GM23338 (cell line): ENCODE measurements around the gene HRH3. TPM values are rescaled to one million over a fixed set of nuclear protein-coding genes. Genes with fewer than 3 reads are reported as not detected.

Experiments used
- ATAC-seq: fragments of 200-7000 bp; cut with Tn5 transposase; 3 replicates; pipeline ENCODE4 v1.9.1; 2020
- DNase-seq: peaks from one replicate; pipeline ENCODE4 v3.0.0-alpha.2; 2015; ENCODE audit warnings: low spot score
- H2AFZ ChIP-seq: fragments of 200-600 bp; sonication (generic); 2 replicates; pipeline ENCODE4 v1.8.0; 2016; ENCODE audit warnings: antibody characterized with exemption, mild to moderate bottlenecking, moderate library complexity
- H3F3A ChIP-seq: fragments of 200-600 bp; sonication (generic); replicated peaks from 2 replicates; pipeline ENCODE4 v1.8.0; 2017; ENCODE audit warnings: antibody characterized with exemption, mixed run types, low read depth
- H3K27ac ChIP-seq: fragments of 200-600 bp; sonication (generic); 2 replicates; pipeline ENCODE4 v1.6.1; 2016; ENCODE audit warnings: low read depth
- H3K27me3 ChIP-seq: fragments of 200-600 bp; sonication (generic); 2 replicates; pipeline ENCODE4 v1.8.0; 2016; ENCODE audit warnings: mild to moderate bottlenecking, mixed run types, moderate library complexity; ENCODE audit not compliant: insufficient read depth
- H3K36me3 ChIP-seq: fragments of 200-600 bp; sonication (generic); 2 replicates; pipeline ENCODE4 v1.8.0; 2016; ENCODE audit warnings: mild to moderate bottlenecking; ENCODE audit not compliant: insufficient read depth
- H3K4me1 ChIP-seq: fragments of 200-600 bp; sonication (generic); 2 replicates; pipeline ENCODE4 v1.8.0; 2016; ENCODE audit warnings: mild to moderate bottlenecking, moderate library complexity; ENCODE audit not compliant: insufficient read depth
- H3K4me2 ChIP-seq: fragments of 200-600 bp; sonication (generic); 2 replicates; pipeline ENCODE4 v1.7.1; 2017; ENCODE audit warnings: mixed run types
- H3K4me3 ChIP-seq: fragments of 200-600 bp; sonication (generic); 2 replicates; pipeline ENCODE4 v1.6.1; 2016; ENCODE audit warnings: mixed run types
- H3K79me2 ChIP-seq: fragments of 200-600 bp; sonication (generic); replicated peaks from 2 replicates; pipeline ENCODE4 v1.8.0; 2017; ENCODE audit warnings: mild to moderate bottlenecking; ENCODE audit not compliant: insufficient read depth
- H3K9me2 ChIP-seq: fragments of 200-600 bp; sonication (generic); 2 replicates; pipeline ENCODE4 v1.8.0; 2017; ENCODE audit not compliant: insufficient read depth
- H4K20me1 ChIP-seq: fragments of 200-600 bp; sonication (generic); replicated peaks from 2 replicates; pipeline ENCODE4 v1.8.0; 2017; ENCODE audit warnings: mild to moderate bottlenecking; ENCODE audit not compliant: insufficient read depth
- H3K27ac Mint-ChIP-seq: 2 replicates; pipeline ENCODE4 v1.8.0; 2020; ENCODE audit warnings: inconsistent platforms, mild to moderate bottlenecking, moderate library complexity, mixed read lengths
- H3K27me3 Mint-ChIP-seq: 3 replicates; pipeline ENCODE4 v1.8.0; 2022; ENCODE audit warnings: low read depth, mild to moderate bottlenecking, moderate library complexity, mixed read lengths, inconsistent platforms; ENCODE audit not compliant: insufficient read depth, poor library complexity
- H3K36me3 Mint-ChIP-seq: 3 replicates; pipeline ENCODE4 v1.8.0; 2021; ENCODE audit warnings: low read depth, mild to moderate bottlenecking, inconsistent platforms, moderate library complexity, mixed read lengths
- H3K4me1 Mint-ChIP-seq: 3 replicates; pipeline ENCODE4 v1.8.0; 2020; ENCODE audit warnings: mild to moderate bottlenecking, inconsistent platforms, mixed read lengths
- H3K4me3 Mint-ChIP-seq: 3 replicates; pipeline ENCODE4 v1.8.0; 2021; ENCODE audit warnings: moderate library complexity, mild to moderate bottlenecking, inconsistent platforms, mixed read lengths
- H3K9me3 Mint-ChIP-seq: 3 replicates; pipeline ENCODE4 v1.8.0; 2020; ENCODE audit warnings: moderate library complexity, mild to moderate bottlenecking, inconsistent platforms, mixed read lengths
- CREB1 ChIP-seq: fragments of 250-450 bp; sonication (Bioruptor Pico); IDR thresholded peaks from 2 replicates; pipeline ENCODE4 v1.5.0; 2020; ENCODE audit warnings: low read depth, mild to moderate bottlenecking, moderate library complexity
- ETS1 ChIP-seq: IDR thresholded peaks from 2 replicates; pipeline ENCODE4 v1.6.1; 2016; ENCODE audit warnings: antibody characterized with exemption
- EZH2 ChIP-seq: fragments of 200-600 bp; sonication (generic); IDR thresholded peaks from one replicate; pipeline ENCODE4 v1.8.0; 2017; ENCODE audit warnings: antibody characterized with exemption, mild to moderate bottlenecking, low read depth; ENCODE audit not compliant: unreplicated experiment
- EZH2phosphoT487 ChIP-seq: fragments of 200-600 bp; sonication (generic); IDR thresholded peaks from one replicate; pipeline ENCODE4 v1.8.1; 2018; ENCODE audit warnings: antibody characterized with exemption; ENCODE audit not compliant: unreplicated experiment
- JUNB ChIP-seq: IDR thresholded peaks from one replicate; pipeline ENCODE4 v1.6.1; 2016; ENCODE audit warnings: antibody characterized with exemption; ENCODE audit not compliant: unreplicated experiment
- NANOG ChIP-seq: IDR thresholded peaks from 2 replicates; pipeline ENCODE4 v1.6.1; 2016; ENCODE audit warnings: antibody characterized with exemption, borderline replicate concordance
- POLR2AphosphoS5 ChIP-seq: IDR thresholded peaks from 2 replicates; pipeline ENCODE4 v1.6.1; 2016; ENCODE audit warnings: antibody characterized with exemption, low read depth
- STAT1 ChIP-seq: IDR thresholded peaks from one replicate; pipeline ENCODE4 v1.6.1; 2016; ENCODE audit warnings: antibody characterized with exemption; ENCODE audit not compliant: unreplicated experiment
- ZNF114 ChIP-seq: fragments of 250-450 bp; sonication (Bioruptor Pico); IDR thresholded peaks from 2 replicates; pipeline ENCODE4 v1.5.0; 2020; ENCODE audit warnings: mild to moderate bottlenecking, moderate library complexity
- ZNF331 ChIP-seq: fragments of 250-450 bp; sonication (Bioruptor Pico); IDR thresholded peaks from 2 replicates; pipeline ENCODE4 v1.5.0; 2020; ENCODE audit warnings: low read depth, mild to moderate bottlenecking, moderate library complexity
- ZNF462 ChIP-seq: fragments of 250-450 bp; sonication (Bioruptor Pico); IDR thresholded peaks from 2 replicates; pipeline ENCODE4 v1.5.0; 2020; ENCODE audit warnings: mild to moderate bottlenecking, moderate library complexity
- polyA plus RNA-seq: library from polyadenylated mRNA; unstranded; fragments of >200 nt; fragmentation: Nextera tagmentation; extraction: Ambion mirVana; gene quantifications from 2 replicates; pipeline ENCODE4 v1.2.1, GENCODE V29; 2016
- total RNA-seq: library from RNA; depleted of rRNA; stranded (reverse); fragments of >200 nt; shearing (Covaris generic); gene quantifications from 2 replicates; pipeline ENCODE4 v1.2.3, GENCODE V29; 2014
- TF ChIP-seq, protein P1 (sequence below): IDR thresholded peaks from one replicate; pipeline ENCODE4 v1.6.1; 2018; ENCODE audit warnings: antibody characterized with exemption; ENCODE audit not compliant: unreplicated experiment
- TF ChIP-seq, protein P2 (sequence below), 2 experiments: fragments of 200-600 bp in 1 of 2; sonication (generic) in 1 of 2; conservative IDR thresholded peaks; 2 replicates each; pipeline versions ENCODE4 v1.5.1 to v1.6.1; 2016 to 2017; ENCODE audit warnings: antibody characterized with exemption in 2 of 2, low read depth in 2 of 2, mild to moderate bottlenecking in 2 of 2, moderate library complexity in 1 of 2

The HRH3 gene
- total and polyA plus RNA-seq, 2 experiments from 2014 or later, result 1.5 to 5.2 TPM

- TF ChIP-seq ZNF331 (CRISPR knock-in tag), result no peak
- no peak for TF ChIP-seq EZH2phosphoT487
- no peak for TF ChIP-seq ZNF114 (CRISPR knock-in tag)
- TF ChIP-seq, protein P1, sequence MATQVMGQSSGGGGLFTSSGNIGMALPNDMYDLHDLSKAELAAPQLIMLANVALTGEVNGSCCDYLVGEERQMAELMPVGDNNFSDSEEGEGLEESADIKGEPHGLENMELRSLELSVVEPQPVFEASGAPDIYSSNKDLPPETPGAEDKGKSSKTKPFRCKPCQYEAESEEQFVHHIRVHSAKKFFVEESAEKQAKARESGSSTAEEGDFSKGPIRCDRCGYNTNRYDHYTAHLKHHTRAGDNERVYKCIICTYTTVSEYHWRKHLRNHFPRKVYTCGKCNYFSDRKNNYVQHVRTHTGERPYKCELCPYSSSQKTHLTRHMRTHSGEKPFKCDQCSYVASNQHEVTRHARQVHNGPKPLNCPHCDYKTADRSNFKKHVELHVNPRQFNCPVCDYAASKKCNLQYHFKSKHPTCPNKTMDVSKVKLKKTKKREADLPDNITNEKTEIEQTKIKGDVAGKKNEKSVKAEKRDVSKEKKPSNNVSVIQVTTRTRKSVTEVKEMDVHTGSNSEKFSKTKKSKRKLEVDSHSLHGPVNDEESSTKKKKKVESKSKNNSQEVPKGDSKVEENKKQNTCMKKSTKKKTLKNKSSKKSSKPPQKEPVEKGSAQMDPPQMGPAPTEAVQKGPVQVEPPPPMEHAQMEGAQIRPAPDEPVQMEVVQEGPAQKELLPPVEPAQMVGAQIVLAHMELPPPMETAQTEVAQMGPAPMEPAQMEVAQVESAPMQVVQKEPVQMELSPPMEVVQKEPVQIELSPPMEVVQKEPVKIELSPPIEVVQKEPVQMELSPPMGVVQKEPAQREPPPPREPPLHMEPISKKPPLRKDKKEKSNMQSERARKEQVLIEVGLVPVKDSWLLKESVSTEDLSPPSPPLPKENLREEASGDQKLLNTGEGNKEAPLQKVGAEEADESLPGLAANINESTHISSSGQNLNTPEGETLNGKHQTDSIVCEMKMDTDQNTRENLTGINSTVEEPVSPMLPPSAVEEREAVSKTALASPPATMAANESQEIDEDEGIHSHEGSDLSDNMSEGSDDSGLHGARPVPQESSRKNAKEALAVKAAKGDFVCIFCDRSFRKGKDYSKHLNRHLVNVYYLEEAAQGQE, result no peak
- TF ChIP-seq ZNF462 (CRISPR knock-in tag), result no peak
- no peak for TF ChIP-seq POLR2AphosphoS5
- TF ChIP-seq, protein P2, sequence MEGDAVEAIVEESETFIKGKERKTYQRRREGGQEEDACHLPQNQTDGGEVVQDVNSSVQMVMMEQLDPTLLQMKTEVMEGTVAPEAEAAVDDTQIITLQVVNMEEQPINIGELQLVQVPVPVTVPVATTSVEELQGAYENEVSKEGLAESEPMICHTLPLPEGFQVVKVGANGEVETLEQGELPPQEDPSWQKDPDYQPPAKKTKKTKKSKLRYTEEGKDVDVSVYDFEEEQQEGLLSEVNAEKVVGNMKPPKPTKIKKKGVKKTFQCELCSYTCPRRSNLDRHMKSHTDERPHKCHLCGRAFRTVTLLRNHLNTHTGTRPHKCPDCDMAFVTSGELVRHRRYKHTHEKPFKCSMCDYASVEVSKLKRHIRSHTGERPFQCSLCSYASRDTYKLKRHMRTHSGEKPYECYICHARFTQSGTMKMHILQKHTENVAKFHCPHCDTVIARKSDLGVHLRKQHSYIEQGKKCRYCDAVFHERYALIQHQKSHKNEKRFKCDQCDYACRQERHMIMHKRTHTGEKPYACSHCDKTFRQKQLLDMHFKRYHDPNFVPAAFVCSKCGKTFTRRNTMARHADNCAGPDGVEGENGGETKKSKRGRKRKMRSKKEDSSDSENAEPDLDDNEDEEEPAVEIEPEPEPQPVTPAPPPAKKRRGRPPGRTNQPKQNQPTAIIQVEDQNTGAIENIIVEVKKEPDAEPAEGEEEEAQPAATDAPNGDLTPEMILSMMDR (conservative IDR thresholded peaks at IDR 0.05; ENCODE audit: low read depth in 2 of 2), result no peak
- TF ChIP-seq EZH2, result no peak
- TF ChIP-seq ETS1, result no peak
- TF ChIP-seq NANOG, result no peak
- TF ChIP-seq JUNB, result no peak
- no peak for TF ChIP-seq STAT1
- no peak for TF ChIP-seq CREB1 (CRISPR knock-in tag)
- no peaks in the 10 kb centered on the region; the same call in 1 of the 2 replicates for H4K20me1 ChIP-seq
- H3K9me3 Mint-ChIP-seq, result no peaks in the 10 kb centered on the region
- H3F3A ChIP-seq, result no peaks in the 10 kb centered on the region
- ATAC-seq, result no peak
- no peaks in the 10 kb centered on the region for H3K36me3 Mint-ChIP-seq
- peaks cover 20% of the 10 kb centered on the region for H3K27me3 Mint-ChIP-seq
- no peaks in the 10 kb centered on the region for H3K9me2 ChIP-seq
- no peak for DNase-seq
- H3K36me3 ChIP-seq, result no peaks in the 10 kb centered on the region
- no peaks in the 10 kb centered on the region for H3K27me3 ChIP-seq
- H3K4me3 Mint-ChIP-seq, result no peak overlapping the region
- H3K27ac Mint-ChIP-seq, result no peak overlapping the region
- H3K4me1 ChIP-seq, result no peaks in the 10 kb centered on the region; the same call in 1 of the 2 replicates
- no peak overlapping the region for H3K4me3 ChIP-seq
- no peak overlapping the region for H3K27ac ChIP-seq
- peaks cover 10% of the 10 kb centered on the region for H3K4me1 Mint-ChIP-seq
- no peaks in the 10 kb centered on the region for H3K79me2 ChIP-seq
- H3K4me2 ChIP-seq, result no peak overlapping the region
- no peak overlapping the region for H2AFZ ChIP-seq
Observed at GRCh38 chr20:62211216-62211615, 8.9 kb downstream of the HRH3 start.
